ENCODE data around the gene ATAD2B.

The ATAD2B gene

GRCh38 chr2:23713351-23713750 lies 213.6 kb downstream of the ATAD2B start:
- no peak overlapping the region for H3K27ac ChIP-seq
- no peak for DNase-seq (ENCODE audit: low spot score)
- CTCF ChIA-PET, result no interaction called here
- TF ChIP-seq CTCF (conservative IDR thresholded peaks at IDR 0.05; ENCODE audit: low read depth), result no peak
- POLR2A ChIA-PET (ENCODE audit: low non-redundant PET), result no interaction called here

GRCh38 chr2:23712756-23713151 lies 214.2 kb downstream of the ATAD2B start:
- ChIA-PET POLR2A (ENCODE audit: low non-redundant PET) (no interaction called here), CTCF (no interaction called here)
- H3K27ac ChIP-seq, result no peak overlapping the region
- TF ChIP-seq CTCF (conservative IDR thresholded peaks at IDR 0.05; ENCODE audit: low read depth), result no peak
- no peak for DNase-seq (ENCODE audit: low spot score)

- ChIA-PET POLR2A (ENCODE audit: low non-redundant PET) (no interaction called here), CTCF (no interaction called here)
- DNase-seq (ENCODE audit: low spot score), result no peak
- H3K27ac ChIP-seq, result no peak overlapping the region
- TF ChIP-seq CTCF (conservative IDR thresholded peaks at IDR 0.05; ENCODE audit: low read depth), result no peak
These were observed 214.8 kb downstream of the ATAD2B start for GRCh38 chr2:23711979-23712755.

GRCh38 chr2:23709311-23709710 lies 217.6 kb downstream of the ATAD2B start:
- ChIA-PET POLR2A (ENCODE audit: low non-redundant PET) (no interaction called here), CTCF (interaction anchor here (0.6 to 0.7 kb wide), 2 partner anchors 10 to 1244 kb away, joined by 3 read pairs; no protein-coding TSS in a partner anchor)
- no peak for DNase-seq (ENCODE audit: low spot score)
- no peak for TF ChIP-seq CTCF (conservative IDR thresholded peaks at IDR 0.05; ENCODE audit: low read depth)
- no peak overlapping the region for H3K27ac ChIP-seq

- POLR2A ChIA-PET (ENCODE audit: low non-redundant PET), result no interaction called here
- DNase-seq (ENCODE audit: low spot score), result no peak
These were observed 218.2 kb downstream of the ATAD2B start for GRCh38 chr2:23708771-23709170.

GRCh38 chr2:23707096-23707495 lies 219.8 kb downstream of the ATAD2B start:
- POLR2A ChIA-PET (ENCODE audit: low non-redundant PET), result interaction anchor here (0.6 kb wide), 1 partner anchor 165 kb away, joined by 3 read pairs; no protein-coding TSS in a partner anchor
- H3K27ac ChIP-seq, result no peak overlapping the region
- no peak for TF ChIP-seq CTCF (conservative IDR thresholded peaks at IDR 0.05; ENCODE audit: low read depth)
- no peak for DNase-seq (ENCODE audit: low spot score)
- CTCF ChIA-PET, result no interaction called here

More at GRCh38 chr2:23708771-23709170, 218.2 kb downstream of the ATAD2B start:
- no peak for TF ChIP-seq CTCF (conservative IDR thresholded peaks at IDR 0.05; ENCODE audit: low read depth)
- H3K27ac ChIP-seq, result no peak overlapping the region
- CTCF ChIA-PET, result interaction anchor here (0.6 kb wide), 1 partner anchor 9 kb away, joined by 3 read pairs; no protein-coding TSS in a partner anchor

Data from RWPE1 (cell line).